ENCODE data around the gene DMC1.
"Not testable (repeated sequence)": the region's sequence is repeated elsewhere in the genome, so short reads cannot be mapped to it uniquely, and the experiment has no call there.

The DMC1 gene, protein sequence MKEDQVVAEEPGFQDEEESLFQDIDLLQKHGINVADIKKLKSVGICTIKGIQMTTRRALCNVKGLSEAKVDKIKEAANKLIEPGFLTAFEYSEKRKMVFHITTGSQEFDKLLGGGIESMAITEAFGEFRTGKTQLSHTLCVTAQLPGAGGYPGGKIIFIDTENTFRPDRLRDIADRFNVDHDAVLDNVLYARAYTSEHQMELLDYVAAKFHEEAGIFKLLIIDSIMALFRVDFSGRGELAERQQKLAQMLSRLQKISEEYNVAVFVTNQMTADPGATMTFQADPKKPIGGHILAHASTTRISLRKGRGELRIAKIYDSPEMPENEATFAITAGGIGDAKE

DNA sequence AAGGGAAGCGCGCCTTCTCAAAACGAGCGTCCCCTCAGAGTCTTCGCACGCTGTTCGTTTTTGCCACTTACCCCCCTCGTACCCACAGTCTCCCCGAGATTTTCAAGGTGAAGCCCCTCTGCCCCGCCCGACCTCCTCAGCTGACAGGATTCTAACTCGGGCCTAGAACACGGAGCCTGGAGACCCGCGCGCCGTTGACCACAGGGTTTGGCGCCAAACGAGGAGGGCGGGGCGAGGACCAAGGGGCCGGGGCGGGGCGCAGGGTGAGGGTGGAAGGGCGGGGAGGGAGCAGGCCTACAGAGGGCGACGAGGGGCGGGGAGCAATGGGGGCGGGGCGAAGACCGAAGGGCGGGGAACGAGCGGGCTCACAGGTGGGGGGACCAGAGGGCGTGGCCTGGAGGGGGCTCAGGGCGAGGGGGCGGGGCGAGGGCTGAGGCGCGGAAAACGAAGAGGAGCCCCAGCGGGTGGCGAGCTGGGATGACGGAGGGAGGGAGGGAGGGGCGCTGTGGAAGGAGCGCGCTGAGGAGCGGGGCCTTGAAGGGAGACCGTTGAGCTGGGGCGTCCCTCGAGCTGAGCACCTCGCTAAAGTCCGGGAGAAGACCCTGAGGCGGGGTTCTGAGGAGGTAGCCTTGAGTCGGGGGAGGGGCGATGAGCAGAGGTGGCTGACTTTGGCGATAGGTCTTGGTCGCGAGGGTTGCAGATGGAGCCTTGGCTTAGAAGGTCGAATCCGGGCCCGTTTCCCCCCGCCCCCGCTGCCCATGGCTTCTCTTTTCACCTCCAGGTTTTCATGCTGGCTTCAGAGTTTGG lies at the start of gene DMC1:
Gene DMC1 (minus strand): TSS at position 212 of the 807 bp plus-strand sequence. CDS start 1,927 bp downstream, outside the sequence.
- DNase-seq = peak; percentile 89

DNA sequence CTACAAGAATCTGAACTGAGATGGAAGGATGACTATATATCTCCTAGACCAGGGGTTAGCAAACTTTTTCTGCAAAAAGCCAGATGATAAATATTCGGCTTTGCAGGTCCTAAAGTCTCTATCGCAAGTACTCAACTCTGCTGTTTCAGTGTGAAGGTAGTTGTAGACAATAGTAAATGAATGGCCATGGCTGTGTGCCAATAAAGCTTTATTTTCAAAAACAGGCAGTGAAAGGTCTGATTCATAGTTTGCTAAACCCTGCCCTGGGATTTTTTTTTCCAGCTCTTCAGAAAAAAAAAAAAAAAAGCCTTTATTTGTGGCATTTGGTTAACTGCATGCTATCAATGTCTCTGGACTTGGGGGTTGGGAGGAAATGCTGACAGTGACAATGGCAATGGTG lies 48.7 kb upstream of the DMC1 start:
- DNase-seq = no peak

DNA sequence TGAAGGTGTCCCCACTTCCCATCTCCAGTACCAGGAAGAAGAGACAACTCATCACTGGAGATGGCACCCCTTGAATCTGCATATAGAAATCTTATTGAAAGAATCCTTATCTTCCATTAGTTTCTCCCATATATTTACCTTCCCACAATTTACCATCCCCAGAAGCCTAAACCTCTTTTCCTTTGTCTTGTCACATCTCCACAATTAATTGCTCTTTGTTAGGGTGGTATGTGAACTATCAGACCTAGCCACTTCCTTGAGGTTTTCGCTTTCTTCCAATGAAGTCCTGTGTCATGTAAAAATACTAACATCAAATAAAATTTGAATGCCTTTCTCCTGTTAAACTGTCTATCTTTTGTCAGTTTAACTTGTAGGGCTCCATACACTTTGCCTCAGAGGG lies 48.3 kb upstream of the DMC1 start:
- no peak for DNase-seq

DNA sequence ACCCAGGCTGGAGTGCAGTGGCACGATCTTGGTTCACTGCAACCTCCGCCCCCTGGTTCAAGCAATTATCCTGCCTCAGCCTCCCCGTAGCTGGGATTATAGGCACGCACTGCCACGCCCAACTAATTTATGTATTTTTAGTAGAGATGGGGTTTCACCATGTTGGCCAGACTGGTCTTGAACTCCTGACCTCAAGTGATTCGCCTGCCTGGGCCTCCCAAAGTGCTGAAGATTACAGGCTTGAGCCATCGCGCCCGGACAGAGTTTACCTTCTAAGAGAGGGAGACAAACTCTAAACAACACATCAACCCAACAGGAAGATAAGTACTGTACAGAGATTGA lies 45.1 kb upstream of the DMC1 start:
- not testable (repeated sequence) for DNase-seq

DNA sequence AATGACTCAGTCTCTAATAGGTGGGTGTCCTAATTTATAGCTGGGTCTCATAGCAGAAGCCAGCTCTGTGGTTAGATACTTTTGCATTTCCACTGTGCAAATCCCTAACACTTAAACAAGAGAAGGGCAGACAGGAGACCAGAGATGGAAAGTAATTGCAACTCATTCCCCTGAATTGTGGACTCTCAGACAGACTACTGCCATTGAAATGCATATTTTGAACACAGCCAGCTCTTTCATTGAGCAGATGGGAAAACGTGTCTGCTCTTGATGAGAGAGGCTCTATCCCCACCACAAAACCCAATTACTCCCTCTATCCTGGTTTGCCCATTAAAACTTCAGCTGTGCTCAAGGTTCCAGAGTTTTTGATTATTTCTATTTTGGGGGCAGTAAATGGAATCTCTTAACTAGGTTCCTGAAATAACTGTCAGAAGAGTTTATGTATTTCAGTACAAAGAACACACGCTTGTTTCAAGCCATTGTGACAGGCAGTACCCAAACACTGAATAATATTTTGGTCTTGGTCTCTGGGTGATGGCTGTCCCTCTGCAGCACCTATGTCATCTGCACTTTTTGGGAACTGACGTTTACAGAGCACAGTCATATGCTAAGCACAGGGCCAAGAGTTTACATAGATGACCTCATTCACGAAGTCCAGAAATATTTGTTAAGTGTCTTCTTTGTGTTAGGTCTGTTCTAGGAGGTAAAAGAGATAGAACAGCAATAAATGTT lies 44.5 kb upstream of the DMC1 start:
- DNase-seq = no peak

DNA sequence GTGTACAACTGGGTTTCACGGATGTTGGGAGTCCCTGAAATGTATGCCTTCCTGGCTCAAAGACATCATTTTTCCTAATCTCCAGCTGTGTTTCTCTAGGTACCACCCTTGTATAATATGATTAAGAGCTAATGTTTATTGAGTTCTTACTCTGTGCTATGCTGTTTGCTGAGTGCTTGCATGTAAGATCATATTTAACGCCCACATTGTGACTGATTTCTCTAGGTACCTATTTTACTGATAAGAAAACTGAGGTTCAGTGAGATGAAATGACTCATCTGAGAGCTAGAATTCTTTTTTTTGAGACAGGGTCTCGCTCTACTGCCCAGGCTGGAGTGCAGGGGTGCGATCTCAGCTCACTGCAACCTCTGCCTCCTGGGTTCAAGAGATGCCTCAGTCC lies 43.6 kb upstream of the DMC1 start:
- DNase-seq = no peak

DNA sequence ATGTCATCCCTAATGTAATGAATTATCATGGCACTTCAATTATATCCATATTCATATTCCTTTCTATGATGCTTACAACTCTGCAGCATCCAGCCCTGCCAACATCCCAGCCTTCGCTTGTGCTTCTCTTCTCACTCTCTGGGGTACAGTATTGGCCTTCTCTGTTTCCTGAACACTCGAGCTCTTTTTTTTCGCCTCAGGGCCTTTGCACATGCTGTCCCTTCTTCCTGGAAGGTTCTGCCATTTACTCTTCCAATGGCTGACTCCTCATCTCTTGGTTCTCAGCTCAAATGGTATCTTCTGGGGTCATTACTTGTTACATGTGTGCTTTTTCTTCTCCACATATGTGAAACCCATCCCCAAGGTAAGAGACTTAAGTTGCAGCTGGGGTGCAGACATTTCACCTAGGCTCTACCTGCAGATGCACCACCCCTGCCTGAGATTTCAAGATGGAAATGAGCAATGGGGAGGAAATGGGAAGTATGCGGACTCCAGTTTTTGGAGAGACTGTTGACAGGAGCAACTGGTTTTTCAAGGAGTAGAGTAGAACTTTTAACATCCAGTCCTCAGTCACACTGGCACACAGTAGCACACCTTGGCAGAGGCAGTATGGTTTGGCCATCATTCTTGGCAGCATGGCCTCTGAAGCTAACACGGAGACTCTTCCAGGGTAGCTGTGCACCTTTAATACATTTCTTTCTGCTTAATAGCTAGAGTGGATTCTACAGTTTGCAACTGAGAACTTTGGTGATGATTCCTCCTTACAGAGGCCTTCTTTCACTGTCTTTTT lies 42.4 kb upstream of the DMC1 start:
- DNase-seq = no peak

DNA sequence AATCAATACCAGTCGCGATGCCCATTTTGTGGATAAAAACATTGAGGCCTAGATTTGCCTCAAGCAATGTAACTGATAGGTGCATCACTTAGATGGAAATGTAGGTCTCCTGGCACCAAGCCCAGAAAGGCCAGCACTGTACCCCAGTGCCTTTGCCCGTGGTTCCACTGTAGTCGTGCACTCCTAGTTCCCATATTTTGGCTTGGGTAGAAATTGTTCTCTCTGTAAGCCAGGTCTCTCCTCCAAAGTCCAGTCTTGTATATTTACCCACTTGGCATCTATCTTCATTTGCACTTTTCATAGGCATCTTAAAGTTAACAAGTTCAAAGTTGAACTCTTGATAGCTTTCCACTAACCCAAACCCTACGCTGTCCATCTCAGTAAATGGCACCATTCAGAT lies 41.6 kb upstream of the DMC1 start:
- no peak for DNase-seq

DNA sequence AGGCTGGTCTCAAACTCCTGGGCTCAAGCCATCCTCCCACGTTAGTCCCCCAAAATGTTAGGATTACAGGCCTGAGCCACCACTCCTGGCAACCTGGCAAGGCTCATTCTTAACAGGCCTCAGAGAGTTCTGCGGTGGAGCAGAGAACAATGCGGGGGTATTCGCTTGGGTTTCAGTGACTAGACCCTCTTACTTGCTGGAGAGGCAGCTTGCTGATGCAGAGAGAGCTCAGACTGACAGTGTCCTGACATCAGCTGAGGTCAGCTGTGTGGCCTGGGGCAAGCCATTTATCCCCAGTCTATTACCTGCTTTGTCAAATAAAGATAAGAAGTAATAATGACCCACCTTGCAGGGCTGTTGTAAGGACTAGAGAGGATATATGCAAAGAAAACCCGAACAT lies 40.3 kb upstream of the DMC1 start:
- DNase-seq = no peak

DNA sequence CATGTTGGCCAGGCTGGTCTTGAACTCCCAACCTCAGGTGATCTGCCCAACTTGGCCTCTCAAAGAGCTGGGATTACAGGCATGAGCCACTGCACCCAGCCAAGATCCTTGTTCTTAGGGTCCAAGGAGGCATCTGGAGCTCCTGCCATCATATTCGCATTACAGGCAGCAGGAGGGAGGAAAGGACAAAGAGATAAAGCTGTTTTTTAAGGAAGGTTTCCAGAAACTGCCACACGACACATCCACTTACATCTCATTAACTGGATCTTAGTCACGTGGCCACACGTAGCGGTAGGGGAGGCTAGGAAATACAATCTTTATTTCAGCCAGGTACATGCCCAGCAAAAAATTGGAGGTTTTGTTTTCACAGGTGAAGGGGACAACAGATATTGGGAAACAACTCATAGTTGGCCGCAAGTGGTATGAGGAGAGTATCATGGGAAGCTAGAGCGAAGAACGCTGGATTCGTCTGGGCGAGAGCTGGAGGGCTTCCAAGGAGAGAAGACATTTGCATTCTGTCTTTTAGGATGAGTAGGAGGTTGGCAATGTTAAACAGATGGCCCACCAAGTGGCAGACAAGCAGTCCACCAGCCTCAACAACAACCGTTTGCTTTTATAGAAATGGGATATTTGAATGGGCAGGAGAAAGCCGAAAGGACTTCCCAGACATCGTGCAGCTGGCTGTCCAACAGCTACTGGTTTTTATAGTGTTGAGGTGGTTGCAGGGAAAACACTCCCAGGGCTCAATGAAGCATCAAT lies 39.2 kb upstream of the DMC1 start:
- no peak for DNase-seq

DNA sequence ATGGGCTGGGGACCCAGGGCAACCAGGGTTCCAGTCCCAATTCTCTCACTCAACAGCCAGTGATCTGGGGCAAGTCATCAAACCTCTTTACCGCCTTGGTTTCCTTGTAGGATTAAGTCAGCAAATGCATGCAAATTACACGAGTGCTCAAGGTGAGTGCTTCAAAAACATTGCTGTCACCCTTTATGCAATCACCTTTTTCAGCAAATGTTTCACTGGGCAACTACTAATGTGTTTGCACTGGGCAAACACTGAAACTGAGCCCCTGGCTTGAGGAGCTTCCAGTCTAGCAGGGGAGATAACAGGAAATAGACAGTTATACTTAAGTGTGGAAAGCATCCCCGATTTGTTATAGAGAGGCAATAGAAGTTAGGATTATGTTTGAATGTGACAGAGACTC lies 37.7 kb upstream of the DMC1 start:
- no peak for DNase-seq

DNA sequence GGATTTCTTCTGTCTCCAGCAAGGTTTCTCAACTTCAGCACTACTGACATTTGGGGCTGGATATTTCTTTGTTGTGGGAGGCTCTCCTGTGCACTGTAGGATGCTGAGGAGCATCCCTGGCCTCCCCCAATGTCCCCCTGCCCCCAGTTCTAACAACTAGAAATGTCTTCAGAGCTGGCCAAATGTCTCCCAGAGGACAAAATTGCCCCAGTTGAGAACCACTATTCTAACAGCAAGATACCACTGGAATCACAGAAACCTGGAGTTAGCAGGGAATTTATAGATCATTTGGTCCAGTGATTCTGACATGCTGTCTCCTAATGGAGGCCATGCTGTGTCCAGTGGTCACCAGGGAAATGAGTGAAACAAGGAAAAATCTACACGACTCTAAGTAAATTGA lies 32.2 kb upstream of the DMC1 start:
- DNase-seq = no peak

DNA sequence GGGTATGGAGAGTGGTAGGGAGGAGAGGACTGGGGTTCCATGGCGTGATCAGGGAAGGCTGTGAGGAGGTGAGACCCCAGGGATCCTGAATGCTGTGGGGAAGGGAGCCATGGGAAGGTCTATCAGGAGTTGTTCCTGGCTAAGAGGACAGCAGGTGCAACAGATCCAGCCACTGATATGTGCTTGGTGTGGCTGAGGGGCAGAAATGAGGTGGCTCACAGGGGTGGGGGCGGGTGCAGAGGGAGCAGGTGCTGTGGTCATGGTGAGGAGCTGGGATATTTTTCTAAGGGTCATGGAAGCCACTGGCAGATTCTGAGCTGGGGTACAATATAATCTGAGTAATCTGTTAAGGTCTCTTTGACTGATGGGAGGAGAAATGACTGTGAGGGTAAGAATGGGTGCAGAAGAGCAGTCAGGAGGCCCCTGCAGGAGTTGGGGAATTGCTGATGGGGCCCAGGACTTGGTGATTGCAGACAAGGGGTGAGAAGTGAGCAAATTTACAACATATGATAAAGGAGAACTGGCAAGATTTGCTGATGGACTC lies 31.3 kb upstream of the DMC1 start:
- no peak for DNase-seq

DNA sequence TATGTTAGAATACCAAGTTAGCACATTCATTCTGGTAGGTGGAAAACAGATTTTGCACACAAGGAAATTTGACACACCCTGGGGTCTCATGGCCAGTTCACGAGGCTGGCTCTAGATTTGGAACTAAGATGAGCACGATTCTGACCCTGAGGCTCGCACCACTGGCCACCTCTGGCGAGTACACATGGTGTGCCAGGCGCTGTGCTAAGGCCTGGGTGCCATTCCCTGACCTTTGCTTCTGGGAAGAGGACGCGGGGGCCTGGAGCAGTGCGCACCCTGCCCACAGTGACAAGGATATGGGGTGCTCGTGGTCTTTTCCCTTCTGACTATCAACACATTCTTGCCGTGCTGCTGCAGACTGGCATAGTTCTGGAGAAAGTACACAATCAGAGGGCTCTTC lies 29.5 kb upstream of the DMC1 start:
- DNase-seq = no peak

DNA sequence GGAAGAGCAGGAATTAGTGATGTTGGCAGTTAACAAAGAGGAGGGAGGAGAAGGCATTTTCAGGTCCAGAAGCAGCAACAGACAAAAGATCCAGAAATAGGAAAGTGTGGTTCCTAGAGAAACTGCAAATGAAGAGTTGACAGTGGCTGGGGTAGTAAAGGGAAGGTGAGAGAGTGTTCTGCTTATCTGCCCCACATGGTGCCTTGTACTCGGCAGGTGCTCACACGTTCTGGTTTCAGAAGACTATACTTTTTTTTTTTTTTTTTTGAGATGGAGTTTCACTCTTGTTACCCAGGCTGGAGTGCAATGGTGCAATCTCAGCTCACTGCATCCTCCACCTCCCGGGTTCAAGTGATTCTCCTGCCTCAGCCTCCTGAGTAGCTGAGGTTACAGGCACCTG lies 12.9 kb upstream of the DMC1 start:
- not testable (repeated sequence) for DNase-seq

DNA sequence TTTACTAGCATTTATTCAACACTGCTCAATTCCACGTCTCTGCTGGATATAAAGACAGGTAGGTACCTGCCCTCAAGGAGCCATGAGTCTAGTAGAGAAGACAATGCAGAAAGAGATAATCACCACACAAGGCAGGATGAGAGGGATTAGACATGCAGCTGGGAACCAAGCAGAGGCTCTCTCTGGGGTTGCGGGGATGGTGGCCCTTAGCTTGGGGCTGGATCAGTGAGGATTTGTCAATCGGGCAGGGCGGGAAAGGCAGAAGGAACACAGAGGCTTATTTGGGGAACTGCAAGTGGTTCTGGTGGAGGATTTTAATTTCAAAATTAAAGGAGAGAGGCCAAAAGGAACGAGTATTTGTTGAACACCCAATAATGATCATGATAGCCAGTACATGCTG lies 8.5 kb upstream of the DMC1 start:
- no peak for DNase-seq

DNA sequence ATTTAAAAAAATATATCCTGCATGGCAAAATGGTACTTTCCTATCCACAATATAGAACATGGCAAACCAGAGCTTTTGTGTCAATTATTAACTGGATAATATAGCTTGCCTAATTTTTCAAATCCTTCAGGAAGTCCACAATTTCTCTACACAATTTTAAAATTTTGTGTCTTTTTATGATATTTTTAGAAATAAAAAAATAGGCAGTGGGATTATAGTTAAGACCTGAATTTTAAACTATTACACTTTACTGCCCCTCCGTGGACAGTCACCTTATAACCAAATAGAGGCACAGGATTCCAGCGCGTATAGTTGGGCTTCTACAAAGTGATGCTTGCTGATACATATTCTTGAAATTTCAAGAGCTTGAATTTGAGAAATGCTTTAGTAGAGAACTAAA lies 2.1 kb upstream of the DMC1 start:
- peak; percentile 75 for DNase-seq

DNA sequence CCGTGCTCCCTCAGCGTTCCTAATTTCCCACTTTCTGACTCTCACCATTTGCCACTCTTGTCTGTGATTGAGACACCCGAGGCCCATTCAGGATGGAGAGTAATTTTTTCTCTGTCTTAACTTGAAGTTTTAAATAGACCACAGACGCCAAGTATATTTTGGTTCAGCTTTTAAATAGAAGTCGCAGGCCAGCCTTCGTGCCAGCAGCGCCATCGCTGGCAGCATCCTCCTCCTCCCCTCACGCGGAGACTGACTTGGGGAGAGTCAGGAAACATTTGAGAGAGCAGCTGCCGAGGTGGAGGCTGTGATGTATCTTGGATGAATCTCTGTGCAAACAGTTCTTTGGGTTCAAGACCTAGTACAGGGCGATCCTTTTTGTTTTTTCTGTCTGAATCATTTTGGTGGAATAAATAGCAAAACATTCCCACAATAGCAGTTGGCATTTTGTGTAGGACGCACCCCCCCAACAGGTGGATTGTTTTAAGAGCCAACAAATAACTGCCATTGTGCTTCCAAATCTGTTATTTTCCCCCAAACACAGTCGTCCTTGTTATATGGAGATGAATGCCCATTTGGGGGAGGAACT lies 889 bp upstream of the DMC1 start:
- peak; percentile 64 for DNase-seq

DNA sequence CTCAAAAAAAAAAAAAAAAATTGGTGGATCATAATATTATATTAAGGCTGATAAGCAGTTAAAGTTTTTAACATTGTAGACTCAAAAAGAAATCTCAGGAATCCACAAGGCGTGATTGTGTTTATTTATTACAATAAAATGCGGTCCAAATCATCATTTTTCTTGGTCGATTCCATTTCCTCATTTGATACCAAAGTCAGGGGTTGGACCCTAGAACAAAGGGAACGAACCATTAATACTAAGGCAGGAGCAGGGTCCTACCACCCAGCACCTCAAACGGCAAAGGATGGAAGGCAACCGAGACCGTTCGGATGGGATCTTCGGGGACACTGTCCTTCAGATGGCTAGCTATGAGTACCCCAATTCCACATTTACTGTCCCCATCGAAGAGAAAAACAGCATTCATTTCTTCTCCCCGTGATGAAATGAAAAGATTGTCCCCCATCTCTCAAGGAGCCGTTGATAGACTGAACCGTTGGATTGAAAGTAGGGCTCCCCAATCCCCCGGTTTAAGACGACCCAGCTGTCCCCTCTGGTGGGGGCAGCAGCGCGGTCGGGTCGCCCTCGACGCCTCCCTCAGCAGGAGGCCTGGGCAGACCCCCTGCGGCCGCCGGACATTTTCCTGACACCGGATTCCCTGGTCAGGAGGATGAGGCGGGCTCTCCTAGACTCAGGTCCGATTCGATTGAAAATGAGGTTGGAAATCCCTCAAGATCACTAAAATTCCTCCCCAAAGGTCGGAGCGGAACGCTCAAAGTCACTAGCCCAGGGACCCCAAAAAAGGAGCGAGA lies 607 bp downstream of the DMC1 start:
- no peak for DNase-seq

DNA sequence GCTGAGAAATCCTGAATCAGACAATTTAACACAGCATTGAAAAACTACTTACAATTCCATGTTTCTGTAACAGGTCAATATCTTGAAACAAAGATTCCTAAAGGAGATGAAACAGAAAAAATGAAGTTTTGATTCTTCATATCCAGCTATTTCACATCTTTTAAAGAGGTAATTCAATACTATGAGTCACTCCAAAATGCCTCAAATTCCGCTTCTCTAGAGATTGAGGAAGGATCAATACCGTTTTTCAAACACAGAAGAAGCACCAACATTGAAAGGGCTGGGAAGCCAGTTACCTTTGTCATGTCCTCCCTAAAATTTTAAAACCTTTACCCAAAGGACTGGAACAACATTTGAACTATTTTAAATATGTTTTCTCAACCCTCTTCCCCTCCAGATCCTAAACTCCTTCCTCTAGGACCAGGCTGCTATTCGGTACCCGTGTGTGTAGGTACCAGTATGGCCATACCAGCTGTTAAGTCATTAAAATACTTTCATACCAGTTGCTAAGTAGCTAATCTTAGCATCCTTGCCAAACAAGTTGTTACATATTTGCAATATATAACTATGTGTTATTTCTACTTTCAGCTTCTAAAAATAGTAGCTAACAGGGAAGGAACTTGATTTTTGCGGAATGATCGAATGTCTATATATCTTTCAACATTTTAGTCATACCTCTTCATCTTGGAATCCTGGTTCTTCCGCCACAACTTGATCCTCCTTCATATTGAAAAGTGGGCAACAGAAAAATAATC lies 2.3 kb downstream of the DMC1 start:
- DNase-seq = no peak
